ENCODE measurements around the gene MED13L. TPM values are rescaled to one million over a fixed set of nuclear protein-coding genes. Genes with fewer than 3 reads are reported as not detected.

MED13L gene
- total RNA-seq, 6 experiments from 2014 or later = 29.0 to 52.0 (median 38.1) TPM

DNA sequence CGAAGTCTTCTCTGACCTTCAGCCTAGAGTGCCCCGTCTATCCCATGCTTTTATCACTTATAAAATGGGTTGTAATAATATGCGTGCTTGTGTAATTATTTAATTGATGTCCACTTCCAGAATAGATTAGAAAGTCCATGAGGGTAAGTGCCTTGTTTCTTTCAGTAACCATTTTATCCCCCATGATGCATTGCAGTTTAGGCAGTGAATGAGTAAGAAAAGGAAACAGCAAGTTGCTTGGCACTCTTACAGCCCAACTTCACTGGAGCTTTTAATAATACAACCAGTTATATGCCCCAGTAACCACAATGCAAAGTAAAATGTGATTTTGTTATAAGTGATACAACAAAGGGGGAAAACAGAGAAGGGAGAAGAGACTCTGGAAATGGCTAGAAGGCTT, 287.3 kb downstream of the MED13L start:
- H3K9me3 ChIP-seq = no peaks in the 10 kb centered on the region
- WGBS (ENCODE audit: insufficient coverage, low coverage, low lambda C conversion rate, missing lambda C conversion rate) = 90% methylated on average over 3 of the region's 3 CpGs
- no peaks in the 10 kb centered on the region for H3K27me3 ChIP-seq
- peaks cover 0 to 43% (median 4%) of the 10 kb centered on the region in 4 donors for H3K36me3 ChIP-seq
- no peak for DNase-seq
- intact Hi-C loops (cut with DNase I) = loop anchor here in 1 of 2 donors (10.0 kb wide), 2 partner anchors 245 to 615 kb away; no protein-coding TSS in a partner anchor
- no peak for TF ChIP-seq POLR2A (IDR thresholded peaks at IDR 0.05)
- TF ChIP-seq, protein P1, sequence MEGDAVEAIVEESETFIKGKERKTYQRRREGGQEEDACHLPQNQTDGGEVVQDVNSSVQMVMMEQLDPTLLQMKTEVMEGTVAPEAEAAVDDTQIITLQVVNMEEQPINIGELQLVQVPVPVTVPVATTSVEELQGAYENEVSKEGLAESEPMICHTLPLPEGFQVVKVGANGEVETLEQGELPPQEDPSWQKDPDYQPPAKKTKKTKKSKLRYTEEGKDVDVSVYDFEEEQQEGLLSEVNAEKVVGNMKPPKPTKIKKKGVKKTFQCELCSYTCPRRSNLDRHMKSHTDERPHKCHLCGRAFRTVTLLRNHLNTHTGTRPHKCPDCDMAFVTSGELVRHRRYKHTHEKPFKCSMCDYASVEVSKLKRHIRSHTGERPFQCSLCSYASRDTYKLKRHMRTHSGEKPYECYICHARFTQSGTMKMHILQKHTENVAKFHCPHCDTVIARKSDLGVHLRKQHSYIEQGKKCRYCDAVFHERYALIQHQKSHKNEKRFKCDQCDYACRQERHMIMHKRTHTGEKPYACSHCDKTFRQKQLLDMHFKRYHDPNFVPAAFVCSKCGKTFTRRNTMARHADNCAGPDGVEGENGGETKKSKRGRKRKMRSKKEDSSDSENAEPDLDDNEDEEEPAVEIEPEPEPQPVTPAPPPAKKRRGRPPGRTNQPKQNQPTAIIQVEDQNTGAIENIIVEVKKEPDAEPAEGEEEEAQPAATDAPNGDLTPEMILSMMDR (IDR thresholded peaks at IDR 0.05) = no peak
- H3K4me1 ChIP-seq = no peaks in the 10 kb centered on the region
- no peak for ATAC-seq
- no peak overlapping the region for H3K27ac ChIP-seq
- no peak overlapping the region for H3K4me3 ChIP-seq

DNA sequence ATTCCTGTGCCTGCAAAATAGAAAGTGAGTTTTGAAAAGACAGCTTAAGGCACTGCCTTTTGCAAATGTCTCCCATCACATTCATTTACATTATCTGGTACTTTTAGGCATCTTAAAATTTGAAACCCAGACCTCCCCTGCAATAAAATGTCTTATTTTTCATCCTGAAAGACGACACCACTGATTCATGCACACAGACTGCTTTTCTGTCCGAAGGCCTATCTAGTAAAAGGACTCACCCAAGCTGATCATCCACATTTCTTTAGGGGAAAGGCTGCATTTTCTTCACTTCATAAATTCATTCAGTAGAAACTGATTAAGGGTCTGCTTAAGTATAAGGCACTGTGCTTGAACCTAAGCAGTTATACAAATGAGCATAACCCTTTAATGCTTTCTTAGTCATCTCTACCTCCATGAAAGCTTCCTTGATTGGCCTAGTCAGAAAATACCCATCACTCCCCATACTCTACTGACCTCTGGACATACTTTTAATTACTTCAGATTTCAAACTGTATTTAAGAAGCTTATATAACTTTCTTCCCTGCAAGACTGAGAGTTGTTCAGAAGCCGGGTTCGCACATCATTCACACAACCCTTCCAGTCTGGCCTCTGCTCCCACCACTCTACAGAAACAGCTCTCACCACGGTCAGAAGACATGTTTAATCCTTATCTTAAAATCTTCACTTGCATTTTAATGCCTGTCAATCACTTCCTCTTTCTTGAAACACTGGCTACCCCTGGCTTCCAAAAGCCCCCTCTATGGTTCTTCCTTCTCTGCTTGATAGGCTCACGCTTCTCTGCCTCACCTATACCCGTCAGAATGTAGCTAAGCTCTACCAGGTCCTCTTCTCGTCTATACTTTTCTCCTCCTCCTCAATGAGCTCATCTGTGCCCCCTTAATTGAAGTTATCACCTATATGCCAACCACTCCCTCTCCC, 288.6 kb downstream of the MED13L start:
- no peaks in the 10 kb centered on the region for H3K9me3 ChIP-seq
- H3K36me3 ChIP-seq = peaks cover 0 to 43% (median 2%) of the 10 kb centered on the region in 4 donors
- DNase-seq (no peak), ATAC-seq (no peak)
- no peak overlapping the region for H3K27ac ChIP-seq
- 88% methylated on average over 8 of the region's 8 CpGs for WGBS (ENCODE audit: insufficient coverage, low coverage, low lambda C conversion rate, missing lambda C conversion rate)
- no peaks in the 10 kb centered on the region for H3K27me3 ChIP-seq
- intact Hi-C loops (cut with DNase I) = no loop called here
- H3K4me3 ChIP-seq = no peak overlapping the region
- H3K4me1 ChIP-seq = no peaks in the 10 kb centered on the region
- TF ChIP-seq, protein P1 (IDR thresholded peaks at IDR 0.05) = no peak
- no peak for TF ChIP-seq POLR2A (IDR thresholded peaks at IDR 0.05)

DNA sequence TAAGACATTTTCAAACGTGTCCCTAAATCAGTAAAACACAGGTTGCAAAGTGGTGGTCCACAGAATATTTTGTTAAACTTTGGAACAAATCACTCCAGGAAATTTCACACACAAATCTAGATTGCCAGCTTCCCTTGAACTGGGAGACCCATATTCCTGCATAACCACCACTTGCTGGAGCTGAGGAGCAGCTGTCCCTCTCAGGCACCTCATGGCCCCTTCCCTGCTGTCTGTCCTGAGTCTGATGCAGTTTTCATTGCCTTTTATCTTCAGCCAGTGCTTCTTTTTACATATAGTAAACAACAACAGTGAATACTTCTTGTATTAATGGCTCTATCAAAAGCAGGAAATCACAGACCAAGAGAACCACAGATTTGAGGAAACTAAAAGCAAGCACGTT, 289.3 kb downstream of the MED13L start:
- Histone ChIP-seq H3K27me3 (no peaks in the 10 kb centered on the region), H3K4me3 (no peak overlapping the region), H3K9me3 (no peaks in the 10 kb centered on the region), H3K36me3 (peaks cover 0 to 50% (median 4%) of the 10 kb centered on the region in 4 donors), H3K27ac (no peak overlapping the region), H3K4me1 (no peaks in the 10 kb centered on the region)
- TF ChIP-seq POLR2A (IDR thresholded peaks at IDR 0.05) = no peak
- TF ChIP-seq, protein P1 (IDR thresholded peaks at IDR 0.05) = no peak
- ATAC-seq = no peak
- intact Hi-C loops (cut with DNase I) = no loop called here
- no peak for DNase-seq
- WGBS (ENCODE audit: insufficient coverage, low coverage, low lambda C conversion rate, missing lambda C conversion rate) = 45% methylated on average over 2 of the region's 2 CpGs

DNA sequence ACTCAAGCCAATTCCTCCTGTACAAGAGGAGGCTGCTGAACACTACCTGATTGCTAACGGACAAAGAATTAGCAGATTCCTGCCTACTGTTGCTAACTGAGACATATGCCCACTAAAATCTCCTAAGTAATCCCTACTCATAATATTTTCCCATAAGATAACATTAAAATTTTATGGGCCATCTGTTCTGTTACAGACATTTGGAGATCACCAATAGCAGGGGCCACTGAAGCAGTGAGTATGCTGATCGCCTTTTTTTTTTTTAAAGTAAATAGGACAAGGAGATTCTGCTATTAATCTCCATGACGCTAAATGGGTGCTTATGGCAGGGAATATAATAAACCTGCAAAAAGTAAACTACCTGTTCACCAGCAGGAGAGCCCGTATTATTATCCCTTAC, 292.9 kb downstream of the MED13L start:
- Histone ChIP-seq H3K4me1 (no peaks in the 10 kb centered on the region), H3K27me3 (no peaks in the 10 kb centered on the region), H3K9me3 (no peaks in the 10 kb centered on the region), H3K4me3 (no peak overlapping the region), H3K36me3 (peaks cover 0 to 61% (median 8%) of the 10 kb centered on the region in 4 donors), H3K27ac (no peak overlapping the region)
- intact Hi-C loops (cut with DNase I) = no loop called here
- TF ChIP-seq, protein P1 (IDR thresholded peaks at IDR 0.05) = no peak
- no peak for TF ChIP-seq POLR2A (IDR thresholded peaks at IDR 0.05)
- DNase-seq (no peak), ATAC-seq (no peak)
- 93% methylated on average over 4 of the region's 4 CpGs for WGBS (ENCODE audit: insufficient coverage, low coverage, low lambda C conversion rate, missing lambda C conversion rate)
